Right ventricle myocardium inferior (tissue), 1 donor: Measurements from ENCODE around the gene RIMBP2. TPM values are rescaled to one million over a fixed set of nuclear protein-coding genes. Genes with fewer than 3 reads are reported as not detected.
A peak's percentile ranks its signal among the peaks of the same experiment; 100 is the strongest.

Experiments
- ATAC-seq: fragments of 200-7000 bp; cut with Tn5 transposase; one replicate; pipeline ENCODE4 v1.9.1; 2020; ENCODE audit warnings: mild to moderate bottlenecking, moderate library complexity
- DNase-seq: peaks from one replicate; pipeline ENCODE4 v3.0.0; 2021; ENCODE audit errors: missing footprints
- intact Hi-C: fragments of 100-400 bp; cut with DNase I; formaldehyde crosslinking; loops from one replicate; pipeline ENCODE4 v1.11.0; 2022
- total RNA-seq: library from RNA; stranded (reverse); fragmentation: NEBNext Ultra II Directional; extraction: Animal tissue kit (Norgen Biotek cat#: 25700); gene quantifications from one replicate; pipeline ENCODE4 v1.2.1, GENCODE V29; 2021
- donor health status: DM: no; HTN: yes; CAD: no; lungs with severe emphysema.

Gene RIMBP2
- total RNA-seq, 1 donor from 2014 or later = not detected

DNA sequence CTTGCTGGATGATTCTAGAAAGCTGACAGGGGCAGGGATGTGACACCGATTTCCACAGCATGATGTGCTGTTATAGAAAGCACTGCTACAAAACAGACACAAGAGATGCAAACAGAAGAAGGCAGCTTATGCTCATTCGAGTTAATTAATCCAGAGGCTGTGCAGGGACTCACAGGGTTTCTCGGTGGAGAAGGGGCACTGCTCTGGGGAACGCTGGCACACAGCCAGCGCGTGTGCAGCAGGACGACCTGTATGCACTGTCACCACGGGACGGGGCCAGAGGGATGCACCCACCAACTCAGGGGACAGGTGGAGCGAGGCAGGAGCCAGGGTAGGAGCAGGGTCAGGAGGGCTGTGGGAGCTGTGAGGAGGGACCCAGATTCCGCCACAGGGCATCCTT lies 143.5 kb downstream of the RIMBP2 start:
- ATAC-seq = no peak
- intact Hi-C loops = no loop called here
- no peak for DNase-seq

DNA sequence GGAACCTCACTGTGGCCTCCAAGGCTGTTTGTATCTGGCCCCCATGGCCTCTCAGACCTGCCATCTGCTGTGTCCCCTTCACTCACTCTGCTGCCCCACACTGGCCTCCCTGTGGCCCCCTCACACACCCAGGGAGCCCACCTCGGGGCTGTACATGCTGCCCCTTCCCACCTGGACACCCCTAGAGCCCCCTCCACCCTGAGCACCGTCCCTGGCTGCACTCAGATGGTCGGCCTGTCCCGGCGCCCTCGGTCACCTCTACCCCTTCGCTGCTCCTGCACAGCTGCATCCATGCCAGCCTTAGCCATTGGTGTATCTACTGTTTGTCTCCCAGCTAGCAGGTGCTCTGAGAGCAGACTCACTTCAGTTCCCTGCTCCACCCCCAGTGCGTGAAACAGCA lies 144.4 kb downstream of the RIMBP2 start:
- ATAC-seq (no peak), DNase-seq (peak; percentile 62)
- intact Hi-C loops = no loop called here

DNA sequence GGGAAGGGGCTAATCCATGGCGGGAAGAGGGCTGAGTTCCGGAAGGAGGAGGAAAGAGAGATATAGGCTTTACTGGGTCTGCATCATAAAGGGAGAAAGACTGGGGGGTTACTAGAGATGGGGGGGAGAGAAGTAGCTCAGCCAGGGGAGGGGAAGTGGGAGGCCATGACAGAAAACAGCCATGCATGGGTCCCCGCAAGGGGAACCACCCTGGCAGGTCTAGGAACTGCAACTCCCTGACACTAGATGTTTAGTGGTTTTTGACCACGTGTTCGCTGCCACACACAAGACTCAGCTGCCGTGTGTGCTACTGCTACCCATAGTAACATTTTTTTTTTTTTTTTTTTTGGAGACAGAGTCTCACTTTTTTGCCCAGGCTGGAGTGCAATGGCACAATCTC lies 145.0 kb downstream of the RIMBP2 start:
- DNase-seq (no peak), ATAC-seq (no peak)
- intact Hi-C loops = no loop called here

DNA sequence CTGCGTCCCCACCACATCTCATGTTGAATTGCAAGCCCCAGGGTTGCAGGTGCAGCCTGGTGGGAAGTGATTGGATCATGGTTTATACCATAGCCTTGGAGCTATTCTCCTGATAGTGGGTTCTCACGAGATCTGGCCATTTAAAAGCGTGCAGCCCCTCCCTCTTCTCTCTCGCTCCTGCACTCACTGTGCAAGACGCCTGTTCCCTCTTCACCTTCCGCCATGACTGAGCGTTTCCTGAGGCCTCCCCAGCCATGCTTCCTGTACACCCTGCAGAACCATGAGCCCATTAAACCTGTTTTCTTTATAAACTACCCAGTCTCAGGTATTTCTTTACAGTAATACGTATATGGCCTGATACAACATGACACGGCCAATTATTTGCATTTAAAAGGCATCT lies 146.6 kb downstream of the RIMBP2 start:
- intact Hi-C loops = no loop called here
- no peak for DNase-seq
- ATAC-seq = no peak

DNA sequence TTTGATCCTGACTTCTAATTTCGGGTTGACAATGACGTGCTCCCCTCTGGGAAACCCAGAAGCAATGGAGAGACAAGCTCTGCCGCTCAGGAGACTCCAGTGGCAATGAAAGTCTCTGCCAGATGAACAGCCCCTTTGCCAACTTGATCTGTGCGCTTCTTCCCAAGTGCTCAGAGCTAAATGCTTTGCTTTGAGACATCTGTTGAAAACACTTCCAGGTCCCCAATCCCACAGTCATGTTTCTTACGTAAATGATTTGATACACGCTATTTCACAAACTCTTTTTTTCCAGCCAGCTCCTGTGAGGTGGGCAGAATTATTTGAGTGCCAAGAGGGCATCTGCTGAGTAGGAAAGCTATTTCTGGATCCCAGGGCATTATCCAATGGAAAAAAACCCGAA lies 147.6 kb downstream of the RIMBP2 start:
- intact Hi-C loops = no loop called here
- no peak for ATAC-seq
- DNase-seq = no peak

DNA sequence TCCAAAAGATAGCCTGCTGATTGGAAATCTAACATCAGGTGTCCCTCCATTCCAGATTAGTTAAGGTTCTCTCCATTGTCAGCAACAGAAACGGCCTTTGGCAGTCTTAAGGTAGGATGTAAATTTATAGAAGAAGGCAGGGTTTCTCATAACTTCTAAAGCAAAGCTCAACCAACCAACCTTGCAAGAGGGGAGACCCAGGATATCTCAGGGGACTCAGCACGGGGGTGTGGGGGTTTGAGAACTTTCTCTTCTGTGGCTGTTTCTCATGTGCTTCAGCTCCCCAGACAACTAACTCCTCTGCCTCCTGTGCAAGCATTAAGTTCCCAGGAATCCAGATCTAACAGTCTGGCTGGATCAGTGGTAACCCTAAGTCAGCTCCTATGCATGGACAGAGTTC lies 148.1 kb downstream of the RIMBP2 start:
- DNase-seq (no peak), ATAC-seq (no peak)
- intact Hi-C loops = no loop called here

DNA sequence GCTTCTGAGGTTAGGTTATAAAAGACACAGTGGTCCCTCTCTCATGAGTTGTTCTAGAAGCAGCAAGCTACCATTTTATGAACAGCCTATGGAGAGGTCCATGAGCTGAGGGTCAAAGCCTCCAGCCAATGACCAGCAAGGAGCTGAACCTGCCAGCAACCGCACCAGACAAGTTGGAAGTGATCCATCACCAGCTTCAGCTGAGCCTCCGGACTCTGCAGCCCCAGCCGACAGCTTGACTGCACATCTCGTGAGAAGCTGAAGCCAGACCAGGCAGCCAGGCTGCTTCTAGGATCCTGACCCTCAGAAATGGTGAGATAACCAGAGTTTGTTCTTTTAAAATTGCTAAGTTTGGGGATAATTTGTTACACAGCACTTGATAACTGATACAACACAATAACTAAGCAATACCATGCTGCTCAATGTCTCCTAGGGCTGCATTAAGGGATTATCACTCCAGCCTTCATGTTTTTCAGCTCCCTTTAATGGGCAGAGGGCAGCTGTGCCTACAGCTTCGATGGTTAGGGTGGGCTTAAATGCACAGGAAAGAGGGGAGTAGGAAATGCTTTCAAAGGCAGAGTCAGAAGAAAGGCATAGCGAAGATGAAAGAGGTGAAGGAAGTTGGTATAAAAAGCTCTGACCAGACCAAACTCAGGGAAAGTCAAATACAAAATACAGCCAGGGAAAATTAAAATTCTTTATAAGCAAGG lies 149.5 kb downstream of the RIMBP2 start:
- ATAC-seq = no peak
- DNase-seq = no peak
- intact Hi-C loops = no loop called here

DNA sequence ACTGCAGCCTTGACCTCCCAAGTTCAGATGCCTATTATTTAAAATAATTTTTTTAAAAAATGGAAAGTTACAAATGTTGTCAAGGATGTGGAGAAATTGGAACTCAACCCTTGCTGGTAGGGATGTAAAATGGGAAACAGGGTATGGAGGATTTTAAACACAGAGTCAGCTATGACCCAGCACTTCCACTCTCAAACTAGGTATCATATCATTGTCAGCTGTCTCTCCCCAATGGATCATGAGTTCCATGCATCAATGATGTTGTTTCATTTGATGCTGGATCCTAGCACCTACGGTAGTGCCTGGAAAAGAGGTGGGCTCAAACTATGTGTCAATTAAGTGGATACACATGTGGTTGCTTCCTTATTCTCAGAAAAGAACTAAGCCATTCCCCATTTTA lies 150.9 kb downstream of the RIMBP2 start:
- intact Hi-C loops = no loop called here
- DNase-seq = no peak
- ATAC-seq = no peak

DNA sequence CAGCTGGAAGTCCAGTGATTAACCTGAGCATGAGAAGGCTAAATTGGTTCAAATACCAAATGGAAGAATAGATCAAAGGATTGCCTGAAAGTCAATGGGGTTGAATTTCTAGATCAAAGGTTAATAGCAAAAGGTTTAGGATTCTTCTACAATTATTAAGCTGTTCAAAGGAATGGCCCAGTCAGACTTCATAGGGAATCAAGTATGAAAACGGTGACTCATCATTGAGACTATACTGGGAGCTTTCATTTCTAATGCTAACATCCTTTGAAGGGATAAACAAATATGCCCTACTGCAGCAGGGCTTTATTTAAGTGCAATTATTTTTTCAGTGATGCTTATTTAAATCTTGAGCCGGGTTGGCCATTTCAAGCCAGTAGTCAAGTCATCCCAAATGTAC lies 152.8 kb downstream of the RIMBP2 start:
- DNase-seq (no peak), ATAC-seq (no peak)
- intact Hi-C loops = no loop called here

DNA sequence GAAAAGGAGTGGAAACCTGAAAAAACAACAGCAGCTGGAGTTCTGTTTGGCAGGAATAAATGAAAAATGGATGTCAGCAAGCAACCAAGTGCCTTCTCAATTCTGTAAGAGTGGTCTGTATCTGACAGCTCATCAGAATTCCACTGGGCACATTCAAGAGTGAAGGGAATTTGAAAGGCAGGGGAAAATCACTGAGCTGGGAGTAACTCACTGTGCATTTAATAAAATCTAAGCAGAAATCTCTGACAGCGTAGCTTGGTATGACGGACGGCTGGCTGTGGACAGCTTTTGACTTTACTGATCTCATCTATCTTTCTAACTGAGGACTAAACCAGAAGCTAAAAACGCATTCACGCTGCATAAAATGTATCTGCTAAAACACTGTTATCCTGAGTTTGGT lies 153.4 kb downstream of the RIMBP2 start:
- no peak for DNase-seq
- no peak for ATAC-seq
- intact Hi-C loops = no loop called here

DNA sequence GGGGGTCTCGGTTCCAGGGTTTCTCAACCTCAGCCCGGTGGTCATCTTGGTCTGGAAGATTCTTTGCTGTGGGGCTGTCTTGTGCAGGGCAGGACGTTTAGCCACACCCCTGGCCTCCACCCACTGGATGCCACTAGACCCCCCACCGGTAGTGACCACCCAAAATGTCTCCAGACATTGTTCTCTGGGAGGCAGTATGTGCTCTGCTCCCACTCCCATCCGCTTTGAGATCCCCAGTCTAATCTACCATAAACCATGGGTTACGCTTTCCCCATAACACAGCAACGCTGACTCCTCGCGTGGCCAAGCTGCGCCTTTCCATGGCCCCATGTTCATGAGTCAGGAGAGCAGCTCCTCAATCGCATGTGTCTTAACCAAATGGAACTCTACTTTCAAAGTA lies 155.8 kb downstream of the RIMBP2 start:
- intact Hi-C loops = no loop called here
- ATAC-seq (no peak), DNase-seq (no peak)

DNA sequence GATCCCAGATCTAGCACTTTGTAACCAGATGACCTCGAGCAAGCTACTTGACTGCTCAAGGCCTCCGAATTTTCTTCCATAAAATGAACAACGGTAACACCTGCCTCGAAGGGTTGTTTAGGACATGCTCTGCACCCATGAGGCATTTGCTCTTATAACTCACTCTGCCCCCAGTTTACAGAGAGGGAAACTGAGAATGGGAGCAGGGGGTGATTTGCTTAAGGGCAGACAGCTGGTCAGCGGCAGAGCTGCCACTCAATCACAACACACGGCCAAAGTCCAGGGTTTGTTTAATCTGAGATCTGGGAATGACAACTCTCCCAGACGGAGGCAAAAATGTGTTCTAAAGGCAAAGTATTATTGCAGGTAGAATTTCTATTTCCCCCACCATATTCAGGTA lies 156.3 kb downstream of the RIMBP2 start:
- ATAC-seq (no peak), DNase-seq (no peak)
- intact Hi-C loops = no loop called here

DNA sequence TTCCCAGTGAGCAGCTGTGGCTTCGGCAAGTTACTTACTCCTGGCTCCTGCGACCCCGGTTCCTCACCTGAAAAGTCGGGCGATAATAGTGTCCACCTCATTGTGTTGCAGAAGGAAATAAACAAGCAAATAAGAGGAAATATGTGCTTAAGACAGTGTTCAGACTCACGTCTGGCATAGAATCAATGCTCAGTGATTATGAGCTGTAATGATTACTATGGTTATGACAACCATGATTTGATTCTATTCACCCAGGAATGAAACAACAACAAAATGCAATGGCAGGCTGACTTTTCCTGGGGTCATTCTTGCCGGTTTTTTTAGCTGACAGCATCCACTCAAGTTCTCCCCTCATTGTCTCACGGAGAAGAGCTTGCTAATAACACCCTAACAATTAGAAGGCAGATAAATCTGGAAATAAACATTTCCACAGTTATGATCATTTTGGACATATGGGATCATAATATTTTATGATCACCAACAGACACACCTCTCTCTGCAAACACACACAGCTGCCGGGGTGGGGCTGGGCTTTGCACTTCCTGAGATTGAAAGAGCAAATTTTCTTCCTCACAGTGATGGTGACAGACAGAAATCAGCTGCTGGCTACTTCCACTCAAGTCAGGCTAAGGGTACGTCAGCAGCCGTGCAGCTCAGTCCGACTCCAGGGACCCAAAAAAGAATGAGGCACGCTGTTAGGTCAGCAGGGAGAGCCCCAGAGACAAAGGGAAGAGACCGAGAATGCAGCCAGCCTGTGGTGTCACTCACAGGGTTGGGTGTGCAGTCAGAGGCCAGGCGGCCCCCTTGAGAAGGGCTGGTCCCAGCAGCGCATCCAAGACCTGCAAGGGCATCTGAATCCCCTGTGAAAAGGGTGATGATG lies 158.0 kb downstream of the RIMBP2 start:
- DNase-seq = no peak
- intact Hi-C loops = no loop called here
- ATAC-seq = no peak

DNA sequence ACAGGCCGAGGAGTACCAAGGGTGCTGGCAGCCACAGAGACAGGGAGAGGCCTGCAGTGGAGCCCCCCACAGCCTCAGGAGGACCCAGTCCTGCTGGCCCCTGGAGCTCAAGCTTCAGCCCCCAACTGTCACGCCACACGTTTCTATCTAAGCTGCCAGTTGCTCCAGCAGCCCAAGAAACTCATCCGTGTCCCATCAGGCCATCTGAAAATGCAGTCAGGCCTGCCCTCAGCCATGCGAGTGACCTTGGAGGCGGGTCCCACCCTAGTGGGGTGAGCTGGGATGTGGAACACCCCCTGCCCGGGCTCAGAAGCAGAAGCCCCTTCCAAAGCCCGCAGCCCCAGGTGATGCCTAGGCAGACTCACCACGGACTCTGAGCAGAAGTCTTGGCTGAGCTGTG lies 158.9 kb downstream of the RIMBP2 start:
- ATAC-seq (no peak), DNase-seq (no peak)
- intact Hi-C loops = no loop called here

DNA sequence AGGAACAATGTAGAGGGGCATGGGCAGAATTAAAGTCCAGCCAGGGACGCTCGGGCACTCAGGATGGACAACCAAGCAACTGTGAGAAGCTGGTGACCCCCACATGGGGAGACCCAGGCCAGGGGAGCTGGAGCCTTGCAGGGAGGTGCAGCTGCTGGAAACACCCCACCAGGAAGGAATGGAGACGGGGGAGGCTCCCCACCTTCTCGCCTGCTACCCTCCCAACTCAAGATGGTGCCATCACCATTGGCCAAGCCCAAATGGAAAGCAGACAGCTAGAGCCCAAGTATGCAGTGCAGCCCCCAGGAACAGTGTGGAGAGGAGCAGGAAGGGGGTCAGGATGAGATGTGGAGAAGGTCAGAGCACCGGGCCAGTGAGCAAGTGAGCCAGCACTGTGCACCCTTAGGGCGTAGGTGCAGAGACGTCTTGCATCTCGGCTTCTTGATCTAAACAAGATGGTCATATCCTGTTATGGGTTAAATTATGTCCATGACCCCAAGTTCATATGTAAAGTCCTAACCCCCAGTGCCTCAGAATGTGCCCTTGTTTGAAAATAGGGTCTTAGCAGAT lies 159.5 kb downstream of the RIMBP2 start:
- intact Hi-C loops = no loop called here
- DNase-seq = no peak
- no peak for ATAC-seq

DNA sequence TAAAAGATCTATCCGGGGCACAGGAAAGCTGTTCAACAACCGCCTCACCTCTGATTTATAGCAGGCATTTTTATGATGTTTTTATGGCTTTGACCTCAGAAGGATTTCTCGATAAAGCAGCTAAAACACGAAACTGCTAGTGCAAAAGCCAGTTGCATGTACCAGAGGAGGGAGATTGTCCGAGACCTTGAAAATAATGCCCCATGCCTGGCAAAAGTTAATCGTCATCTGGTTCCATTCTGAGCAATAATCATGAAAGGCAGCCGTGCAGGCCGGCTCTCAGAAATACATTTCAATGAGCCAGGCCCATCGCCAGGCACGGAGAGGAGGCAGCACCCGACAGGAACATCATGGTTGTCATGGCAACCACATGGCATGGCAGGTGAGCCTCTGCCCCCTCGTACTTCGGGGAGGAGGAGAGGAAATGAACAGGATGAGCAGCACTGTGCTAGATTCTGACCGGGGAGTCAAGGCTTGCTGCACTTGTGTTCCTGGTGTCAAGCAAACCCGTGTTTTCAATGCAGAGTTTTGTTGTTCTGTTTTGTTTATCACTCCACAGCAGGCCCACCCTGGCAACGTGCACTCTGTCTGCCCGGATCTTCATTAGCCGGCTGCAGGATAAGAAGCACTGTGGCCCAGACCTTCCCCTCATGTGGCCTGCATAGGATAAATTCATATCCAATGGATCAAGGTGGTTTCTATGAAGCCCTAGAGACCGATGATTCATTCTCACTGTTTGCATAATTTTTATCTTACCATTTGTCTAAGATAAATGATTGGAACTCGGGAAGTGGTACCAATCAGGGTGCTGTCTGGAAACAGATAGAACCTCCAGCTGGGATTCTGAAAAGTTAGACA lies 160.2 kb downstream of the RIMBP2 start:
- ATAC-seq (no peak), DNase-seq (no peak)
- intact Hi-C loops = no loop called here

DNA sequence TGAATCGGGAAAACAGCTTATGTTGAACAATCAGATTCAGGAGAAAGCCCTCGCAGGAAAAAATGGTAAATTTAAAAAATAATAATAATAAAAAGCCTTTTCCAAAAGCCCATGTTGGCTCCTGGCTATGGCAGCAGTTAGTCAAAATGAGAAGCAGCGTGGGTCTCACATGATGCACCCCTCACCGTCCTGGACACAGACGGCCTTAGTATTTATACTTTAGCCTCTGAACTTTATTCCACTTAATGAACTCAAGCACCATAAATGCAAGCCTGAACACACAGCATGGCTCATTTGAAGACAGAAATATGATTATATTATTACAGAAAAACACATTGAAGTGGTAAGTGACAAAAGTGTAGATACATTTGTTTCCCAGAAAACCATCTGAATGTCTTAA lies 160.9 kb downstream of the RIMBP2 start:
- DNase-seq (no peak), ATAC-seq (no peak)
- intact Hi-C loops = no loop called here

DNA sequence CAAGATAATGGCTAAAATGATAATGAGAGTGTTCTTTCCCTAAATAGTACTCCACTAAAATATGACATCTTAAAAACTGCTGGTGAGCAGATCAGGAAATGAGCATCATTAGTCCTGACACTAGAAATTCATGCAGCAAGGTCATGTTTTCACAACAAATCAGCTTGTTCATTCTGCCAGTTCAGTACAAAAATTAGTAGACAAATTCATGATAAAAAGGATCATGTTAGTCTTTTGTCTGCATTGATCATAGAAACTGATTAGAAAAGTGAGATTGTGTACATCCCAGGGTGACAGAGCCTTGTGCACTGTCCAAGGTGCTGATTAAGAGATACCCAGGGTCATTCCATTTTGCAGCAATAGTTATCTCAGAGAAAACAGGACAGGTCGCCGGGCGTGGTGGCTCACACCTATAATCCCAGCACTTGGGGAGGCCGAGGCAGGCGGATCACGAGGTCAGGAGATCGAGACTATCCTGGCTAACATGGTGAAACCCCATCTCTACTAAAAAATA lies 163.6 kb downstream of the RIMBP2 start:
- DNase-seq (no peak), ATAC-seq (no peak)
- intact Hi-C loops = no loop called here

DNA sequence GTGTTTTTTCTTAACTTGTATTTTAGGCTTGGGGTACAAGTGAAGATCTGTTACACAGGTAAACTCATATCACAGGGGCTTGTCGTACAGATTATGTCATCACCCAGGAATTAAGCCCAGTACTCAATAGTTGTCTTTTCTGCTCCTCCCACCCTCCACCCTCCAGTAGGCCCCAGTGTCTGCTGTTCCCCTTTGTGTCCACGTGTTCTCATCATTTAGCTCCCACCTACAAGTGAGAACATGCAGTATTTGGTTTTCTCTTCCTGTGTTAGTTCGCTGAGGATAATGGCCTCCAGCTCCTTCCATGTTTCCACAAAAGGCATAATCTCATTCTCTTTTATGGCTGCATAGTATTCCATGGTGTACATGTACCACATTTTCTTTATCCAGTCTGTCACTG lies 166.7 kb downstream of the RIMBP2 start:
- intact Hi-C loops = no loop called here
- ATAC-seq (no peak), DNase-seq (no peak)
